GM21737 (cell line): Measurements from ENCODE around the gene SASH3.

ENCODE experiments used
- ATAC-seq: cut with Tn5 transposase; IDR thresholded peaks from one replicate; pipeline ENCODE4 v1.9.1; 2021; ENCODE audit warnings: mild to moderate bottlenecking, moderate library complexity; ENCODE audit not compliant: unreplicated experiment

Gene SASH3

DNA sequence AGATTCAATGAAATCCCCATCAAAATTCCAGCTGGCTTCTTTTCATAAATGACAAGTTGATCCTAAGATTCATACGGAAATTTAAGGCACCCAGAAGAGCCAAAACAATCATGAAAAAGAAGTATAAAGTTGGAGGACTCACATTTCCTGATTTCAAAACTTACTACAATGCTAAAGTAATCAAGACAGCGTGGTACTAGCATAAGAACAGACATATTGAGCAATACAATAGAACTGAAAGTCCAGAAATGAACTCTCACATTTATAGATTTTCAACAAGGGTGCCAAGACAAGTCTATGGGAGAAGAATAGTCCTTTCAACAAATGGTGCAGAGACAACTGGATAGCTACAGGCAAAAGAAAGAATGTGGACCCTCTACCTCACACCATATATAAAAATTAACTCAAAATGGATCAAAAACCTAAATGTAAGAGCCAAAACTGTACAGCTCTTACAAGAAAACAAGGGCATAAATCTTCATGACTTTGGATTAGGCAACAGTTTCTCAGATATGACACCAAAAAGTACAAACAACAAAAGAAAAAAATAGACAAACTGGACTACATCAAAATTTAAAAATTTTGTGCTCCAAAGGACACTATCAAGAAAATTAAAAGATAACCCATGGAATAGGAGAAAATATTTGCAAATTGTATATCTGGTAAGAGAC lies 28.5 kb downstream of the SASH3 start:
- no peak for ATAC-seq

DNA sequence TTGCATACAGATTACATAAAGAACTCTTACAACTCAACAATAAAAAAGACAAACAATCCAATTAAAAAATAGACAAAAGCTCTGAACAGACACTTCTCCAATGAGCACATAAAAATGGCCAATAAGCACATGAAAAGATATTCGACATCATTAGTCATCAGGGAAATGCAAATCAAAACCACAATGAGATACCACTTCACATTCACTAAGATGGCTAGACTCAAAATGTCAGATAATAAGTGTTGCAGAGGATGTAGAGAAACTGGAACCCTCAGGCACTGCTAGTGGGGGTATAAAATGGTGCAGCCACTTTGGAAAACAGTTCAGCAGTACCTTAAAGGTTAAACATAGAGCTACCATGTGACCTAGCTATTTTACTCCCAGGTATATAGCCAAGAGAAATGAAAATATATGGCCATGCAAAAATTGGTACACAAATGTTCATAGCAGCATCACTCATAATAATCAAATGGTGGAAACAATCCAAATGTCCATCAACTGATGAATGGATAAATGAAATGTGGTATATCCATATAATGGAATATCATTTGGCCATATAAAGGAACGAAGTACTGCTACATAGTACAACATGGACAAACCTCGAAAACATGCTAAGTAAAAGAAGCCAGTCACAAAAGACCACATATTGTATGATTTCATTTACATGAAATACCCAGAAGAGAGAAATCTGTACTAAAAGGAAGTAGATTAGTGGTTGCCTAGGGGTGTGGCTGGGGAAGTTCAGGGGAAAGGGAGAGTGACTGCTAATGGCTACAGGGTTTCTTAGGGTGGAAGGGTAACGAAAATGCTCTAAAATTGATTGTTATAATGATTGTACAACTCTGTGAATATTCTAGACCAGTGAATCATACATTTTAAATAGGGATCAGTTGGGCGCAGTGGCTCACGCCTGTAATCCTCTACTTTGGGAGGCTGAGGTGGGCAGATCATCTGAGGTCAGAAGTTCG lies 29.4 kb downstream of the SASH3 start:
- no peak for ATAC-seq

DNA sequence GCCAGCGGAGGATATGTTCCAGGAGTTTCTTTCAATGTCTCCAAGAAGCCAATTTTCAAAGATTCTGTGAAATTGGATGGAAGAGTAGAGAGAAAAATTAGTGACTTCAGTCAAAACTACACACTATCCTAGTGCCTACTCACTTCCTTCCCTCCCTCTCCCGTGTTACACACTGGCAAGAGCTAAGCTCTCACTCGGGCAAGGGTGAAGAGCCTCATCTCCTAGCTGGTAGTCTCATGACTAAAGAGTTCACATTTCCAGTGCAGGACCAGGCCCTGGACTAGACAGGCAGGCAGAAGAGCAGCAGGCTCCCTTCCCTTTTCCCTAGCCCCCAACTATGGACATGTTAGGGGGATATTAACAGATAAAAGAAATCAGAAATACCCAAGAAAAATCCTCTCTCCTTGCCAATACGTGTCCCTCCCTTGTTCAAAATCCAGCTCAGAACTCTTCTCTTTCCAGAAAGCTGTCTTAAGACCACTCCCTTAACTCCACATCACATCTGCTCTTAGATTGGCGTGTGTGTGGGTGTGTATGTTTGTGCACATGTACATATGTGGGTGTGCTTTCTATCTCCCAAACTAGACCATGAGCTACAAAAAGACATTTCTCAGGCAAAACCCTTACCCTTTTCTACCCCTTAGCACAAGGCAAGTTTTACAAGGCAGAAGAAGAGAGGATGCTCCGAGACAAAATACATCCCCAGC lies 34.1 kb downstream of the SASH3 start:
- ATAC-seq: no peak

DNA sequence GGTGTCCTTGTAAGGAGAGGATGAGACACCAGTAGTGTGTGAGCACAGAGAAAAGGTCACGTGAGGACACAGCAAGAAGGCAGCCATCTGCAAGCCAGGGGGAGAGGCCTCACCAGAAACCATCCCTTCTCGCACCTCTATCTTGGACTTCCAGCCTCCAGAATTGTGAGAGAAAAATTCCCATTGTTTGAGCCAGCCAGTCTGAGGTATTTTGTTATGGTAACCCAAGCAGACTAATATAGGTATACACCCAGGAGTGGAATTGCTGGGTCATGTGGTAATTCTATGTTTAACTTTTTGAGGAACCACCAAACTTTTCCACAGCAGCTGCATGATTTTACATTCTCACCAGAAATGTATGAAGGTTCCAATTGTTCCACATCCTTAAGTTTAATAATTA lies 38.4 kb downstream of the SASH3 start:
- no peak for ATAC-seq

DNA sequence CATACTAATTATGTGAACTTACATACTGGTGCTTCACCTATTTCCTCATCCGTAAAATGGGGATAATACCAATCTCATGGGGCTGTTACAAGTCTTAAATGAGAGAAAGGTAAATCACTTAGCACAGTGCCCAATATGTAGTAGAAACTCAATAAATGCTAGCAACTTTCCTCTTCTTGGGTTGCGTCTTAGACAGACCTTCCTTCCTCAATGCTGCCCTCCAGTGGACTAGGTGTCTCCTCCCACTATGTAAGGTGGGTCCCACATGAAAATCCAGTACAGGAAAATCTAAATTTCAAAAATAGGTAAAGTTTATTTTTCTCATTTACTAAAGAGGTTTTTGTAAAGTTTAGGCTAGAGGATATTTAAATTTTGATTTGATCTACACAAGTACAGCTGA lies 43.4 kb downstream of the SASH3 start:
- ATAC-seq: no peak

DNA sequence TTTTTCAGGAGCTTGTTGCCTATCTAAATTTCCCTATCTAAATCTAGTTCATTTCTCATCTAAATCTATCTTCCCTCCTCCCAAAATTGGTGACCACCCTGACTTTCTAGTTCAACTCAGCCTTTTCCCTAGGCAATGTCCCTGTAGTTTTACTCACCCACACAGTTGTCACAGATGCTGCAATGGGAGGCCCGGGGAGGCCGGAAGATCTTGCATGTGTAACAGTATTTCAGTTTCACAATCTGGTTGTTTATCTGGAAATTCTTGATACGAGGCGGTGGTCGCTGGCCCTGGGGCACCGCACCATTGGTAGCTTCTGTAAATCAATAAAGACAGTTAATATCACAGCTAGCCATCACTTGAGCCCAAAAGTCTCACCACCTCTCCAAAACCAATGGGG lies 43.8 kb downstream of the SASH3 start:
- no peak for ATAC-seq

DNA sequence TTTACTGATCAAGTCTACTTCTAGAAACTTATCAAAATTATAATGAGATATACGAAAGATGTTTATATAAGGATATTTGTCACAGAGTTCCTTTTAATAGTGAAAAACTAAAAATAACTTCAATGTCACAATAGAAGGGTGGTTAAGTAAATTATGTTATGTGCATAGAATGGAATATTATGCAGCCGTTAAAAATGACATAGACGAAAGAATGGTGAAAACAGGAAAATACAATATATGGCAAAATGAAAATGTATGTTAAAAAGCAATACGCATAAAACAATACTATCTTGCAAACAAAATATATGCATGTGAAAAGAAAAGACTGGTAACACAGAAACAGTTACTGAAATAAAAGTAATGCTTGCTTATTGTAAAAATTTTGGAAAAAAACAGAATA lies 44.9 kb downstream of the SASH3 start:
- no peak for ATAC-seq

DNA sequence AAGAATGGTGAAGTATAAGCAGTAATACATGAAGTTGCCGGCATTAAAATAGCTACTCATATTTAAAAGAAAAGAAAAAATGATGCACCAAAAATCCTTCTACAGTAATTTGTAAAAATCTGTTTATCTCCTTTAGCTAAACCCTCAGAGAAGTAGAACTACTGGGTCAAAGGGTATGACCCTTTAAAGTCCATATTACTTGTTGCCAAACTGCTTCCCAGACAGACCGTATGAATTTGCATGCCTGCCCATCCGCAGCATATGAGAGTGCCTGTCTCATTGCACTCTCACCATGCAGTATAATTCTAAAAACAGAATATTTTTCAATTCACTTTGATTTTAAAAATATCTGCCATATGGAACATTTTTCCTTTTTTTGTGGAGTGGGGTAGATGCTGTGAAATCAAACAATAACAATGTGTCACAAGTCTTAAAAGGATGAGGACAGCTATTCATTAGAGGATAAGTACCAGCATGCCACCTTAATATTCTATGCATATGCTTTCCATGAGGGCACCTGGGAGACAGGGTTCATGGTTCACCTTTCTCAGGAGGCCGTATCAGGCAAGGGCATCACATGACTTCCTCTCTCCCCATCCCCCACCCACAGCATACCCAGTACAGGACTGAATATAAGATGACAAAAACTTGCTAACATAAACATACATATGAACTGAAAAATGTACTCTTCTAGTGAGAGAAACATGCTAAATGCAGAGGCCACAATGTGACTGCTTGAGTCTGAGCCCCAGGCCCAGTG lies 46.2 kb downstream of the SASH3 start:
- ATAC-seq: no peak

DNA sequence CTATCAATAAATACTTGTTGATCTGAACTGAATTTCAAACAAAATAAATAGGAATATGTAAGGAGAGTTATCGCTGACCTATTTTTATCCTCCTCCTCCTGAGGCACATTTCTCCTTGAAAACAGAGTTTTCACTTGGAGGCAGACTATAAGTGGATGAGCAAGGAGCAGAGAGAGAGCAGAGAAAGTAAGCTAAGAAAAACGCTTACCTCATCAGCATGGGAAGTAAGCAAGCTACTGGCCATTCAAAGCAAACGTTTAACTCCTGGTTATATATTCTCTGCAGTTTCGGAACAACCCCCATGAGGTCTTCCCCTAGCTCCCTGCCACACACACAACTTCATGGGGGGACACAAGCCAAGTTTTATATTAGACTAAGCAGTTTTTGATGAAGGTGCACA lies 50.7 kb downstream of the SASH3 start:
- ATAC-seq: no peak

DNA sequence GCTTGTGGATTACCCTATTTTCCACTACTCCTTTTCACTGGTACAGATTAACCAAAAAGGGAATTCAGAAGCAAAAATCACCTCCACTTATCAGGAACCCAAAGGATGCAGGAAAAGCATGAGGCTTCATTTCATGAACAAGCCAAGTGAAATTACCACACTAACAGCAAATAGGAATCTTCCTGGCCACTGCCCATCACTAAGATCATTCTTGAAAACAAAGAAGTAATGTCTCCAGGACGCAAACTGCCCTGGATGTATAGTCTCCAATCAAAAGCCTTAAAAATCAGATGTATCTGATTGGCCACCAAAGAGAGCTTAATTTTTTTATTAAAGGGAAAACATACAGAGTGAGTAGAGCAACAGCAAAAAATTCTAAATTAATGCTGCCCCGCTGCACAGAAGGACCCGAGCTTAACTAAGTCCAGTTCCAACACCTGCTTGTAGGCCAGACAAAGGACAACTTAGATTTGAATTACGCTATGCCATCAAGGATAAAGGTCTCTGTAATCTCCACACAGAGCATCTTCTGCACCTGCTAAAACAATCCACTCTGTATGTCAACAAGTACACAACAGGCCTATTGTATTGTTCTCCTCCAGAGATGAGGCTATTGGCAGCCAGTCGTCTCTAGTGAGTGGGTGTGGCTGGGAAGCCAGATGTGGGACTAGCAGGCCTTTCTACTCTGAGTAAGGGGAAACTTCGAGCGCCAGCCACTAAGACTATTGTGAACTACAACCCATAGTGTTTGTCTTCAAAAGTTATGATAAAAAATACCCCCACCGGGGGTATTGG lies 51.5 kb downstream of the SASH3 start:
- no peak for ATAC-seq

DNA sequence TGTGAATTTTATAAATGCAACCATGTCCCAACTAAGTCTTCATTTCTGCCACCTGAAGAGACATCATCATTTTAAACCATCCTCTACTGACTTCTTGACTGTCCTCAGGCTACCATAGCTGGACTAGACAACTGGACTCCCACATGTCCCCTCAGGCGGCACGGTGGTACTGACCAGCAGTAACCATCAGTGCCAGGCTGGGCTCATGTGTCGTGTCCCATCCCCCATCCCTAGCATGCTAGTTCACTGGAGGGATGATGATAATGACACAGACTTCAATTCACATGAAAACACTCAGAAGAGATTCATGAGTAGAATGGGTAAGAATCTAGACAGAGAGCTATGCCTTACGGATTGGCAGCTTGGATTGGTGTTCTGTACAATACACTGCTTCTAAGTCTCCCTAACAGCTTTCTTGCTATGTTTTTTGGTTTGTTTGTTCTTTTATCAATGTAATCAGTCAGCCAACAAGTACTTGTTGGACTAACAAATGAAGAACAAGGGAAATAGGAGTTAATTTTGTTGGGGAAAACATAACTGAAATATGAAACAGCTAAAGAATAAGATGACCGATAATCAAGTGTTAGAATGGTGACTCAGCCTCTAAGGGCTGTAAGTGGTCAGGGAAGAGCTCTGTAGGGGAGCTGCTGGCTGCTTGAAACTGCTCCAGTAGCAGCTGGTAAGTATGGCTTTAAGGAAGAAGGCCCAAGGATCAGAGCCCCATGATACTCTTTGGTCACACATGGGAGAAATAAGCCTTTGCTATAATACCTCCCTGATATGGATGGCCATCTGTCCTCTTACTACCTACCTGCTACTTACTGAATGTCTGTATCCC lies 53.6 kb downstream of the SASH3 start:
- no peak for ATAC-seq

DNA sequence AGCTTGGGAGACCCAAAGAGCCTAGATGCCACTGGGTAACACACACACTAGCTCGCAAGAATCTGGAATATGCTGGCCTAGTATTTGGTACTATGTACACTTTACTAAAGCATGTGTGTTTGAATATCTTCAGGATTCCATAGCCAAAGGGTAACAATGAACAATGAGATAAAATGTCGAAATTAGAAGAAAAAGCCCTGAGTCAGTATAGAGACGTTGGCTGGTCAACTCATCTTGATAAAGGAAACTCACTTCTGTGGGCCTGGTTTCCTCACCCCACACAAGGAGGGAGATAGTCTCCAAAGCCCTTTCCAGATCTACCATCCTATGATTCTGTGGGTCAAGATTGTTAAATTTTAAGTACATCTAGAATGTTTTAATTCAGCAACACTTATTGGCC lies 57.1 kb downstream of the SASH3 start:
- ATAC-seq: no peak

DNA sequence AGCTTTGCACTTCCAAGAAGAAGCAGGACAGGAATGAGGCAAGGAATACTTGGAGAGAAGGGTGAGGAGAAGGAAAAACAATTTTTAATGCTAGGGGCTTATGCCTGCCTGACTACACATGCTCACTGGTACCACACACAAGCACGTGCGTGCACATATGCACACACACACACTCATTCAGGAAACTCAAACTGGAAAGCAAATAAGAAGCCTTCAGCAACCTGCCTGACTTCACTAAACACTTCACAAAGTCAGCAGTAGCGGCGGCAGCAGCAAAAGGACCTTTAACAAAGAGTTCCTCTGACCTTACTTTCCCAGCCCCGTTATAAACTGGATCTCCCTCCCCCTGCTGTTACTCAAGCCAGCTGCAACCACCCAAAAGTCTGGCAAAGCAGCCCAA lies 60.6 kb downstream of the SASH3 start:
- no peak for ATAC-seq

DNA sequence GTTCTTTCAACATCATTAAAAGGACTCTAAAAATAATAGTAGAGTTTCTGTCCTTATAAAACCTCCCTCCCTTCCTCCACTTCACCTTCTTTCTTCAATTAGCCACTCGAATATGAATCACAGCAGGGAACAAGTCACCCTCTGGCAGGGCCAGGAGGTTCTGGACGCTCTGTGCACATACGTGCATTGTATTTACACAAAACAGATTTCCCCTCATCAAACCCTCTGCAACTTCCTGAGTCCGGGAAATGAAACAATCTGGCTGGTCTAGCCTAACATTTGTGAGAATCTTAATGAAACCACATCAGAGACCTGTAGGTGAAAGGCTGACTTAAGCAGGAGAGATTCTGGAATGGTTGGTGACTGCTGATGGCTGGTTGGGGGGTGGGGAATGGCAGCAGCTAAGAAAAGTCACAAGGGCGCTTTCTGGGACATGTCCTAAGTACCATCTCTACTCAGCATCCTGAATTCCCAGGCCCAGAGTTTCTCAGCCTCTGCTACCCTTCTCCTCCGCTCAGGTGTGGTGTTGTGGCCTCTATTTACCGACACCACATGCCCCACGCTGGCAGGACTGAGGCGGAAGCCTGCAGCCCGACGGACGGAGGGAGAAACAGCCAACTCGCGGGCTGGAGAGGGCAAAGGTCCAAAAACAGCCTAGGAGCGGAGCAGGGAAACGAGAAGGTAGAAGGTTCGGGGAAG lies 62.9 kb downstream of the SASH3 start:
- ATAC-seq: no peak

DNA sequence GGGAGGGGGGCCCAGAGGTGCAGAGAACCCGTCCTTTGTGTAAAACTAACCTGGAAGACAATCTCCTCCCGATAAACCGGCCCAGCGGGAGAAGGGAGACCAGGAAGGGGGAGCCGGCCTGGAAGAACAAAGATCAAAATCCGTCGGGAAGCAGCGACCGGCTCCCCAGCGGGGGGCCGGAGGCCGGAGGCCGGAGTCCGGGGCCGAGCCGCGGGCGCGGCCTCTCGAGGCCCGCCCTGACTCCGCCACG lies 63.4 kb downstream of the SASH3 start:
- no peak for ATAC-seq

DNA sequence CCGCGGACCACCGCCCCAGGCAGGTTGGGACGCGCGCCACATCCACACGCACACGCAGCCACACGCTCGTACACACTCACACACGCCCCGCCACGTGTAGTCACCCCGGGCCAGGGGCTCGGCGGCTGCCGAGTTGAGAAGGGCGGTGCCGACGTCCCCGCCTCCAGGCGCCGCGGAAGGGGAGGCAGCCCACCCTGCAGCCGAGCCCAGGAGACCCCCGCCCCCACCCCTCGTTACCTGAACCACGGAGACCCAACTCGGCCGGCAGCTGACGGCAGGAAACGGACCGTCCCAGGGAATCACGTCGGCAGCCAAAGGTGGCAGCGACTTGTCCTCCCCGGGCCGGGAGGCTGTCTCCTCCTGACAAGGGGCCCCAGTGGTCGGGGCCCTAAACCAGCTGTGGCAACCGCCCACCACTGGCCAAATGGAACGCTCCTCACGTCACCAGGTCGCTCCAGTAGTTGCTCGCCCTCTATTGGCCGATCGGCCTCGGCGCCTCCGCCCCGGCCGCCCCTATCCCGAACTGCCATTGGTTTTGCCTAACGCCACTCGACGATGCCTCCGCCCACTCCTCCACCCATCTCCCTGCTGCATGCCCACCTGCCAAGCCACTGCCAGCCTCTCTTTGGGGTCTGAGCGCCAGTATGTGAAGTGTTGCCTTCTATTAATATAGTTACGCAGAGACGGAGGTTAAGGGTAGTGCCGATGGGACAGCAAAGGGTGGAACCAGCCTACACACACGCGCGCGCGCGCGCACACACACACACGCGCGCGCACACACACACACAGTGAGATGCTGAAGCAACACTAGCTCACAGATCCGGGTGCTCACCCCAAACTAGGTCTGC lies 63.9 kb downstream of the SASH3 start, which contains the start of gene ZDHHC9:
Gene ZDHHC9, minus strand, starts transcription at position 428 of the 848 bp plus-strand sequence. CDS start 1,941 bp downstream, outside the sequence.
- ATAC-seq: peak; percentile 99
